Endometrial microvascular endothelial cells (primary cell): Measurements from ENCODE around the gene HELB. TPM values are rescaled to one million over a fixed set of nuclear protein-coding genes. Genes with fewer than 3 reads are reported as not detected.
"Not testable (repeated sequence)": the region's sequence is repeated elsewhere in the genome, so short reads cannot be mapped to it uniquely, and the experiment has no call there.

Experiments
- in situ Hi-C: cut with HindIII; loops from 2 replicates; pipeline ENCODE4 v1.10.0; 2017; ENCODE audit warnings: low sequenced_read_pairs, low pct_unique_long_range_greater_than_20kb; ENCODE audit errors: inconsistent ontology term
- total RNA-seq: library from RNA; depleted of rRNA; stranded (reverse); fragments of >200 nt; gene quantifications from one replicate; pipeline ENCODE4 v1.2.3, GENCODE V29; 2015; ENCODE audit errors: inconsistent ontology term

Gene HELB
- total RNA-seq, 1 donor from 2014 or later = 3.7 TPM

- in situ Hi-C loops = no loop called here
These were observed 5.2 kb upstream of the HELB start for GRCh38 chr12:66297080-66297479.

DNA sequence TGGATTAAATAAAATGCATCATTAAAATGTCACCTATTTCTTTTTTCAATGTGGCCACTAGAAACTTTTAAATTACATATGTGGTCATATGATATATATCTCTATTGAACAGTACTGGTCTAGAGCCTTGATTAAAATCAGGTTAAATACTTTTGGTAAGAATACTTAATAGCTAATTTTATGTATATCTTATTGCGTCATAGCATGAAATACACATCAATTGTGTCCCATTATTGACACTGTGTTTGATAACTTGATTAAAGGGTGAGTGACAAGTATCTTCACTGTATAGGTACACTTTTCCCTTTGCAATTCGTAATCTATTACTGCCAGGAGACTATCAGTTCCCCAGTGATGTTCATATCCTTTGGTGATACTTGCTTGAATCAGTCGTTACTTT, 4.4 kb upstream of the HELB start:
- in situ Hi-C loops = no loop called here

DNA sequence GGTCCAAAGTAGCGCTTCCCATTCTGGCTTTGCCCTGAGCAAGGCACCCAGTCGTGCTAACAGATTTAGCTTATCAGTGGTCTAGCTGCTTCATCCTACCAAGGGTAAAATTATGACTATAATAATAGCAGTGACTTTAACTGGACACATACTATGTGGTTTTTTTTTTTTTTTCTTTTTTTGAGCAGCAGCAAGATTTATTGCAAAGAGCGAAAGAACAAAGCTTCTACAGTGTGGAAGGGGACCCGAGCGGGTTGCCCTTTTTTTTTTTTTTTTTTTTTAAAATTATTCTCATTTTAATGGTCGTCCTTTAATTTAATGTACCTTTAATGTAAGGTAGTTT, 505 bp downstream of the HELB start:
- in situ Hi-C loops = no loop called here

GRCh38 chr12:66303316-66303804, 1.1 kb downstream of the HELB start:
- in situ Hi-C loops = not testable (repeated sequence)

DNA sequence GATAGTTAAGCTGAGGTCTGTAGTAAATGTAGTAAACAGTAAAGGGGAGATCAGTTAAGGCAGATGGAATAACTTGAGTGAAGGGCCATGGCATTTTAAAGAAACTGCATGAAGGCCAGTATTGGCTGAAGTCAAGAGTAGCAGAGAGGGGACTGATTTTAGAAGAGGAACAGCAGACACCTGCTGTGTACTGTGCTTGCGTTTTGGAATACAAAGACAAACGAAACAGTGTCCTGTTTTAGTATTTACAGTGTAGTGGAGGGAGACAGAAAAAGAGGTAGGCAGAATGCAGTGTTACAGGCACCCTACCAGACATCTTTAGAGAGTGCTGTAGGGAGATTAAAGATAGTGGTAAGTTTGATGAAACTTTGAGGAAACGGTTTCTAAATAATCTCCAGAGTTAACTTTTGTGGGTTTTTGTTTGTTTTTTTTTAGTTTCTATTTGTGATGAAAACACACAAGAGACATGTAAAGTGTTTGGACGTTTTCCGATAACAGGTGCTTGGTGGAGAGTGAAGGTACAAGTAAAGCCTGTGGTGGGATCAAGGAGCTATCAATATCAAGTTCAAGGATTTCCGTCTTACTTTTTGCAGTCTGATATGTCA, 2.1 kb downstream of the HELB start:
- in situ Hi-C loops = no loop called here

- in situ Hi-C loops = no loop called here
These were observed 7.3 kb downstream of the HELB start for GRCh38 chr12:66309606-66310005.

DNA sequence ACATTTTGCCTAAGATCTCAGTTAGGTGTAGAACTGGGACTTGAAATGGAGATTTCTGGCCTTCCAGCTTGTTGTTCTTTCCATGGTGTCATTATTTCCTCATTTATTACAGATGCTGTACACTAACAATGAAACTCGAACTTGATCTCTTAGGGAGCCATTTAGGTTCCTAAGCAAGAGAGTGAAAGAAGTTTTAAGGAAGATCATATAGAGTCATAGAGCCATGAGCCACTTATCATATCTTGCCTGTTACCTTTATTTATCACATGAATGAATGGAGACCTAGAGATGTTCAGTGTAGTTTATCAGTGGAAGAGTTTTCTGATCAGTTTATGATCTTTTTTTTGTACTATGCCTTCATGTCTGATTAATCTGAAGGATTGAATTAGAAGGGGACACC, 9.9 kb downstream of the HELB start:
- in situ Hi-C loops = no loop called here

- in situ Hi-C loops = no loop called here
These were observed 12.0 kb downstream of the HELB start for GRCh38 chr12:66314278-66314677.

DNA sequence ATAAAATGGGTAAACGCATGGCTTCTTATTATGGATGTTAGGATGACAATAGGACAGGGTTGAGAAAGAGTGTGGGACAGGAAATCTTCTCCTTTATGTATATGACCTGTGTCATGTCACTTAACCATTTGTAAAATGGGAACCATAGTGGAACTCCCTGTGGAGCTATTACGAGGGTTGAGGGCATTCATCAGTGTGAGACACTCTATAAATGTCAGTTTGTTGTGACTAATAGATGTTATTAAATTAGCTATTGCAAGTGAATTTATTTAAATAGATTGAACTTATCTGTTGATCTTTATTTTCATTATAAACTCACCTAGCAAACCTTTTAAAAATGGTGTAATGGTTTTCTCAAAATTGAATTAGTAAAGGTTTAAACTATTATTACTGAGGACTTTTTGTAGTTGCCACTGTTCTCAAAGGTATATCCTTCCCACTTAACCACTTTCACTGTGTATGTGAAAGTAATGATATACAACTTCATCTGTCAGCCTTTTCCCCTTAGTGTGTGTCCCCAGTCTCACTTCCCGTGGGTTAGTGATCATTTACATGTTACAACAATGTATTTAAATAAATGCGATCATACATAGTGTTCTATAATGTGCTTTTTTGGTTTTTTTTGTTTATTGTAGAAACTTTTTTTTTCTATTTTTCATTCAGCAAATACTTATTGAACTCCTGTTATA, 17.1 kb downstream of the HELB start:
- in situ Hi-C loops = no loop called here

GRCh38 chr12:66320996-66321395, 18.7 kb downstream of the HELB start:
- in situ Hi-C loops = no loop called here

DNA sequence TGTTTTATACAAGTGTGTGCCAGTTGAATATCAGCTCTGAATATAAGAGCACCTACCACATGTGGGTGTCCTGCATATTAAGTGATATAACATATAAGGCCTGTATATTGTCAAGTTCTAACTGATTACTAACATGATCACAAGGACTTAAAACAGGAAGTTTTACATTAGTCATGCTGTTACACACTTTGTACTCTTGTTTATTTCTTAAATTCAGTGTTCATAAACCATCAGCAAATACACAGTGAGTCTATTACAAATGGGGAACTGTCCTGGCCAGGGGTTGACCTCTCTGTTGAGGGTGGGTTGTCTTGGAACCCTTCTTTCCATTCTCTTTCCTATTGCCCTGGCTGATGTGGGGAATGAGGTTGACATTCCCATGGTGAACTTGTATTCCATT, 19.1 kb downstream of the HELB start:
- in situ Hi-C loops = no loop called here

GRCh38 chr12:66323017-66323416, 20.7 kb downstream of the HELB start:
- in situ Hi-C loops = no loop called here

GRCh38 chr12:66329941-66330340, 27.6 kb downstream of the HELB start:
- in situ Hi-C loops = no loop called here

DNA sequence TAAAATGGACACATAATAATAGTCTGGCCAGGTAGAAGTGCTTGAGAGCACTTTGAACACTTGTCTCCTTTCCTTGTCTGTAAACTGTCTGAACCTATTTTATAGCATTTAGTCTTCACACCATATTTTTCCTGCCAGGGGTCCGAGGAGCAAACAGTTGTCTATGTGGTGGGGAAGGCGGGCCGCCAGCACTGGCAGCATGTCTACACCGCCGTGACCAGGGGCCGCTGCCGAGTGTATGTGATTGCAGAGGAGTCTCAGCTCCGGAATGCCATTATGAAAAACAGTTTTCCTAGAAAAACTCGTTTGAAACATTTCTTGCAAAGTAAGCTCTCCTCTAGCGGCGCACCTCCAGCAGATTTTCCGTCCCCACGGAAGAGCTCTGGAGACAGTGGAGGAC, 28.7 kb downstream of the HELB start:
- in situ Hi-C loops = no loop called here

GRCh38 chr12:66331814-66332213, 29.5 kb downstream of the HELB start:
- in situ Hi-C loops = no loop called here

DNA sequence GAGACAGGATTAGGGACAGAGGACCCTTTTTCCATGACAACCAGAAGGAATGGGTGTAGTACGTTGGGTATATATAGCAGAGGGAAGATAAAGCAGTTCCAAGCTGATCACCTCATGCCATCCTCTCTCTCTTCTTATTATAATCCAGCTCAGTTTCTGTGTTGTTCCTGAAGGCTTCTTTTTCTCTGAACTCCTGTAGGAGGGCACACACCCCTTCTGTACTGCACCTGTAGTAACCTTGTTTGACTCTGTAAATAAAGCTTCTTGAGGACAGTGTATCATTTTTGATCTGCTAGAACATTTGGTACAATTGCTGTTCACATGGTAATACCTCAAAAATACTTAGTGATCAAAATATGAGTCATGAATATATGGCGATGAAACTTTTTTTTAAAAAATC, 33.5 kb downstream of the HELB start:
- in situ Hi-C loops = no loop called here

DNA sequence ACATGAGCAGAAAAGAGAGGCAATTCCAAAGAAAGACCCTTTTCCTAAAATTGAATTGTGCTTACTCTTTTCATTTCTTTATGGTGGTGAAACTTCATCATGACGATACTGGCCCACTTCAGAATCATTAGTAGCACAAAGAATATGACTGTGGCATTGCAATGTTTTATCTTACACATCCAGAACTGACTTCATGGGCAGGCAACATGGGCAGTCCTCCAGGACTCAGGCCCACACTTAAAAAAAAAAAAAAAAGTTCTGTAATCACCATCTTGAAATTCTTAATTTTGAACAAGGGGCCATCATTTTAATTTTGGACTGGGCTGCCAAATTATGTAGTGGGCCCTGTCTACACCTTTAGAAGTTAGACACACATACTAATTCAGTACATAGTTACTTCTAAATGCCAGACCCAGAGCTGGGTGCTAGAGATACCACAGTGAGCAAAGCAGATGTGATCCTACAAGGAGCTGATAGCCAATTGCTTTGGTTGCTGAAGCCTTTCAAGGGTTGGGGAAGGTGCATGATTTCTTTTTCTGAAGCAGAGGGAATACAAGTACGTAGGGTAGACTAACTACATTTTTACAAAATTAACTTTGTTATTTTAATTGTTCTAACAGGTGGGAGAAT, 35.2 kb downstream of the HELB start:
- in situ Hi-C loops = no loop called here

- in situ Hi-C loops = no loop called here
These were observed 37.8 kb downstream of the HELB start for GRCh38 chr12:66340131-66340530.

- in situ Hi-C loops = no loop called here
These were observed 38.8 kb downstream of the HELB start for GRCh38 chr12:66341126-66341525.

DNA sequence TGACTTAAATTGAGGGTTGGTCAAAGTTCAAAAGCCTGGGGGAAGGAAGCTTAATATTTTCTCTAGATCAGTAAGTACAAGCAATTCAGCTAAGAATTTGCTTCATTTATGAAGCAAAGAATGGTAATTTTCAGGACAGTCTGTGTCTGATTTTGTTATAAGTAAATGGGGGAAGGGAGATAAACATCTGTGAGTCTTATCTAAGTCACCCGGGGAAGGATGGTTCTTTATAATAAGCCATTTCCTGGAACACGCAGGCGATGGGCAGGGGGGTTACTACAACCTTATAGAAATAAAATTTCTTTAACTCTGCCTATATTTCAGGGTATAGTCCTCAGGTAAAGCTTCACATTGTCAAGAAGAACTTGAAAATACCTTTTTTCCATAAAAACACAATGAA, 42.9 kb downstream of the HELB start:
- in situ Hi-C loops = no loop called here
